D721Med (cell line): ENCODE data around the gene KRTAP4-7.
"Not testable (repeated sequence)": the region's sequence is repeated elsewhere in the genome, so short reads cannot be mapped to it uniquely, and the experiment has no call there.

Experiments used
- DNase-seq: peaks from one replicate; pipeline ENCODE4 v3.0.0; 2011; ENCODE audit warnings: low spot score; ENCODE audit not compliant: insufficient read length
- FAIRE-seq: peaks from 2 replicates; lab custom pipeline; 2011; peaks lifted over from hg19 to GRCh38; lab: Jason Lieb, UNC
- TF ChIP-seq, protein P1 (sequence below): IDR thresholded peaks from 2 replicates; pipeline ENCODE4 v1.5.1; 2012; ENCODE audit warnings: mild to moderate bottlenecking, control low read depth; ENCODE audit not compliant: insufficient read depth; ENCODE audit errors: missing control alignments

KRTAP4-7 gene

DNA sequence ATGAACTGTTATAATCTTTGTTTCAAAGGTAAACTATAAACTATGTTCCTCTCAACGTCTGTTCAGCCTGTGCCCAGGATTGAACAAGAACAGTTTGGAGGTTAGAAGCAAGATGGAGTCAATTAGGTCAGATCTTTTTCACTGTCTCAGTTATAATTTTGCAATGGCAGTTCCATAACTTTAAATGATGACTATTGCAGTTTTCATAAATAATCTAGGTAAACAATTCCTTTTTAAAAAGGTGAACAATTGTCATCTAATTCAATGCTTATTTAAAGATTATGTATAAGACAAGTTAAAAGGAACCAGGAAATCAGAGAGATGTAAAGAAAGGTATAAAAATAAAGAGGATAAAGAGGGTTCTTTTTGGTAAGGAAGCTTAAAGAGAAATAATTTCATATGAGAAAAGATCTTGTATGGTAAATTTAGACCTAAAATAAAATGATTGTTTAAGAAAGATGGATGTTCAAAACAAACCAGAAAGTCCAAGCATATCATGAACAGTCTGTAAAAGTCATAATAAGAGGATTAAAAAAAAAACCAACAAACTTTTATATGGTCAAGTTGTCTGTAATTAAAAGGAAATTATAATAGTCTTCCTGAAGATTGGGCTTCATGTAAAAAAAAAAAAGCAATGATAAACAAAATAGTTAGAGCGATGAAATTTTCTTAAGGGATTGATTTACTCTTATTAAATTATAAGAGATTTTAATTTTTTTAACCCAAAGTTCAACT is 27.4 kb downstream of the KRTAP4-7 start:
- no peak for FAIRE-seq

DNA sequence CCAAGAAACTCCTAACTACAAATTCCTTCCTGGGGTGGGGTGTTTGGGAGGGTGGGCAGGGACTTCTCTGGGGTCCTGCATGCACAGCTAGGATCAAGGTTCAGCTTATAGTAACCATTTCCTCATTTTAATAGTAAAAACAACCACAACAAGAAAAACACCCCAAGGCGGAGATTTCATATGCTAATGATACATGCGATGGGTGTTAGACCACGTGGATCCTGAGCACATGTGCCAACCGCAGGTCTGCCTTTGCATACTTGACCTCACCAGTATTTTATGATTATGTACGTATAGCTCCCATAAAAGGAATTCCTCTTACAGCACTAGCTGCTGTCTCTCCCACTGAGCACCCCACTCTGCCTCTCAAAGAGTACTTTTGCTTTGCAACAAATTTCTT is 32.3 kb downstream of the KRTAP4-7 start:
- FAIRE-seq (no peak), DNase-seq (no peak)
- TF ChIP-seq, protein P1, sequence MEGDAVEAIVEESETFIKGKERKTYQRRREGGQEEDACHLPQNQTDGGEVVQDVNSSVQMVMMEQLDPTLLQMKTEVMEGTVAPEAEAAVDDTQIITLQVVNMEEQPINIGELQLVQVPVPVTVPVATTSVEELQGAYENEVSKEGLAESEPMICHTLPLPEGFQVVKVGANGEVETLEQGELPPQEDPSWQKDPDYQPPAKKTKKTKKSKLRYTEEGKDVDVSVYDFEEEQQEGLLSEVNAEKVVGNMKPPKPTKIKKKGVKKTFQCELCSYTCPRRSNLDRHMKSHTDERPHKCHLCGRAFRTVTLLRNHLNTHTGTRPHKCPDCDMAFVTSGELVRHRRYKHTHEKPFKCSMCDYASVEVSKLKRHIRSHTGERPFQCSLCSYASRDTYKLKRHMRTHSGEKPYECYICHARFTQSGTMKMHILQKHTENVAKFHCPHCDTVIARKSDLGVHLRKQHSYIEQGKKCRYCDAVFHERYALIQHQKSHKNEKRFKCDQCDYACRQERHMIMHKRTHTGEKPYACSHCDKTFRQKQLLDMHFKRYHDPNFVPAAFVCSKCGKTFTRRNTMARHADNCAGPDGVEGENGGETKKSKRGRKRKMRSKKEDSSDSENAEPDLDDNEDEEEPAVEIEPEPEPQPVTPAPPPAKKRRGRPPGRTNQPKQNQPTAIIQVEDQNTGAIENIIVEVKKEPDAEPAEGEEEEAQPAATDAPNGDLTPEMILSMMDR = no peak

More for the DNA sequence above, 27.4 kb downstream of the KRTAP4-7 start:
- TF ChIP-seq, protein P1 = no peak
- DNase-seq = no peak

DNA sequence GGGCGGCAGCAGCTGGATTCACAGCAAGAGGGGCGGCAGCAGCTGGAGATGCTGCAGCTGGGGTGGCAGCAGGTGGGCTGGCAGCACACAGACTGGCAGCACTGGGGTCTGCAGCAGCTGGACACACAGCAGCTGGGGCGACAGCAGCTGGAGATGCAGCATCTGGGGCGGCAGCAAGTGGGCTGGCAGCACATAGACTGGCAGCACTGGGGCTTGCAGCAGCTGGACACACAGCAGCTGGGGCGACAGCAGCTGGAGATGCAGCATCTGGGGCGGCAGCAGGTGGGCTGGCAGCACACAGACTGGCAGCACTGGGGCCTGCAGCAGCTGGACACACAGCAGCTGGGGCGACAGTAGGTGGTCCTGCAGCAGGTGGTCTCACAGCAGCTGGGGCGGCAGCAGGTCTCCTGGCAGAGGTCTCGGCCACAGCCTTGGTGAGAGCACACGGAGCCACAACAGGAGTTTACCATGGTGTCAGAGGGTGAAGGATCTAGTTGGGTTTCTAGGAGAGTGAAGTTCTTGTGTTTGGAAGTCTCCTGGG is 34.0 kb downstream of the KRTAP4-7 start, which contains the start of gene KRTAP4-11:
Gene KRTAP4-11, minus strand, starts transcription at position 528 of the 541 bp plus-strand sequence. Its CDS starts 58 bp downstream, at position 470.
- not testable (repeated sequence) for FAIRE-seq, DNase-seq

DNA sequence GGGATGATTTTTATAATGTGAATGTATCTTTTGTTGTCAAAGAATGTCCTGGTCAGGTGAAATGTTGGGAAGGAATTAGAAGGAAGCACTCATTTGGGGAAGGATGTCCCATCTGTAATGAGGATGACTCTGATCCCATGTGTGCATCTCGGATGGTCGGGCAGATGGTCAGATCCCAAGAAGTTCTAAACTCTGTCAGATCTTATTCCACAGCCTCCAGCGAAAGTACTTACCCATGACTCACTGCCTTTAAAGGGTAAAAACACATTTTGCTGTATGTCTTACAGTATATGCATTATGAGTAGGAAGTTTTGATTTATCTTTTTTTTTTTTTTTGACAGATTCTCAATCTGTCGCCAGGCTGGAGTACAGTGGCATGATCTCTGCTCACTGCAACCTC is 34.8 kb downstream of the KRTAP4-7 start:
- DNase-seq (no peak), FAIRE-seq (no peak)
- TF ChIP-seq, protein P1 = no peak

DNA sequence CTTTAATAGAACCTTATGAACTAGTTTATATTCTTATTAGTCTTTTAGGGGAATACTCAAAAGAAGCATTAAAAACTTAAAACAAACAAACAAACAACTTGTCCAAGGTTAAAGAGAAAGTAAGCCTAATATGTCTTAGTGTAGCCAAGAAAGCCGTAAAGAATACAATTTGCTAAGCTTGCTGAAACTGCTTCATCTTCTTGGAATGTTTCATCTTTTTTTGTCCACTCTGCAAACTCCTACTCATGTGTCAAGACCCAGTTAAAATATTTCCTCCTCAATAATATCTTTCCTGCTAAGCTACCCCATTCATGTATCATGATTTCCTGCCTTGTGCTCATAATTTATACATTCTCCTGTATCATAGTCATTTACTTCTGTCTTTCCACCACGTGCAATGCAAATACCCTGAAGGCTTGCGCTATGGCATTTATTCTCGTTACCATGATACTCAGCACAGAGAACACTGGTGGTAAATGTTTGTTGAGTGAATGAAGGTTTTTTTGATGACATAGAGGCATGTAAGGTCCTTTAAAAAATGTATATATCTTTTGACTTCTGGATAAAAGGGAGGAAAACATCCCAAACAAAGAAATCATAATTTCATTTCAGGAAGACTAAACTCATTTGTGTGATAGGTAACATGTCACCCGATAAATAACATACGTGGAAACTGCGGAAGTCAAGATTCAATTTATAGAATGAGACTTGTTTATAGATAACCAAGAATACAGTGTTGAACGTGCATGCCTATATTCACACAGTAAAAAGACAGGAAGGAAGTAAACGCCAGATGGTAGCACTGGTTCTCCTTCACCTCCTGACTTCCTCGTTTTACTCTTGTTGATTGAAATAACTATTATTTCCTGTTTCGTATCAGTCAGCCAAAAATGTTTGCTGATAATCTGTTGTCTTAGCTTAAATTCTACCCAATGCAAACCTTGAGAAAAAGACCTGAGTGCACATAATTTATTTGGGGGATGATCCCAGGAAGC is 36.0 kb downstream of the KRTAP4-7 start:
- not testable (repeated sequence) for FAIRE-seq, DNase-seq

DNA sequence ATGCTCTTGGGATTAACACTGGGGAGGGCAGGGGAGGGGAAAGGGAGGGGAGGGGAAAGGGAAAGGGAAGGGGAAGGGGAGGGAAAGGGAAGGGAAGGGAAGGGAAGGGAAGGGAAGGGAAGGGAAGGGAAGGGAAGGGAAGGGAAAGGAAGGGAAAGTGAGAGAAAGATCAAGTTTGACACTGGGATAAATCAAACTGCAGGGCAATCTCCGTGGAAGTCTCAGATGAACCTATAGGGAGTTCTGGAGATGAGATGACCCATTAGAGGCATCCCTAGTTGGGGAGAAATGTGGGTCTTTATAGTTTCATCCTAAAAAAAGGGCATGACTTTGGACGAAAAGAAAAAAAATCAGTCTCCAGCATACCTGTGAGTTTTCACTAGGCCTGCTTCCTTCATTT is 37.8 kb downstream of the KRTAP4-7 start:
- no peak for FAIRE-seq
- no peak for DNase-seq
- TF ChIP-seq, protein P1 = no peak

DNA sequence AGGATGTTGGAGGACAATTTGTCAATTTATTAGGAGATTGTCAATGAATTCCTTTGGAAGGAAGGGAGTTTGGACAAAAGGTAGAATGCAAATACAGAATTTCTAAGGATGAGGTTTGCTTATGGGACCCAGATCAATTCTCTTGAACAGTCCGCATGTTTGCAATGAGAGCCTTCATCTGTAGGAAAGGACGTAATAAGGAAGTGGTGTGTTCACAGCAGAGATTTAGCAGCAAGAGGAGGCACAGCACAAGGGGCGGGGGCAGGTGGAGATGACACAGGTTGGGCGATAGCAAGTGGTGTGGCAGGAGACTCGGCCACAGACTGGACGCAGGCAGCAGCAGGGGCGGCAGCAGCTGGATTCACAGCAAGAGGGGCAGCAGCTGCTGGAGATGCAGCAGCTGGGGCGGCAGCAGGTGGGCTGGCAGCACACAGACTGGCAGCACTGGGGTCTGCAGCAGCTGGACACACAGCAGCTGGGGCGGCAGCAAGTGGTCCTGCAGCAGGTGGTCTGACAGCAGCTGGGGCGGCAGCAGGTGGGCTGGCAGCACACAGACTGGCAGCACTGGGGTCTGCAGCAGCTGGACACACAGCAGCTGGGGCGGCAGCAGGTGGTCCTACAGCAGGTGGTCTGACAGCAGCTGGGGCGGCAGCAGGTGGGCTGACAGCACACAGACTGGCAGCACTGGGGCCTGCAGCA is 39.5 kb downstream of the KRTAP4-7 start:
- DNase-seq, FAIRE-seq: not testable (repeated sequence)

DNA sequence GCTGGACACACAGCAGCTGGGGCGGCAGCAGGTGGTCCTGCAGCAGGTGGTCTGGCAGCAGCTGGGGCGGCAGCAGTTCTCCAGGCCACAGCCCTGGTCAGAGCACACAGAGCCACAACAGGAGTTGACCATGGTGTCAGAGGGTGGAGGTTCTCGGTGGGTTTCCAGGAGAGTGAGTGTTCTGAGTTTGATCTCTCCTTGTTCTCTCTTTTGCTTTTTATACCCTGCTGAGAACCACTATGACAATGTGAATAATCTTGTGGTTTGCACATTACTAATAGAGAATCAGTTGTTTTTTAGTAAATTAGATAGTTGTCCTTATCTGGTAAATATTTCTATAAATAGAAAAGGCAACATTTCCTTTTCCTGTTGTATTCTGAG is 40.0 kb downstream of the KRTAP4-7 start, which contains the start of gene KRTAP4-12:
Gene KRTAP4-12, minus strand, starts transcription at position 192 of the 381 bp plus-strand sequence. Its CDS starts 60 bp downstream, at position 132.
- not testable (repeated sequence) for DNase-seq, FAIRE-seq
